CD4-positive, alpha-beta T cell treated with Interleukin-10 for 1 hour (primary cell): Measurements from ENCODE around the gene TNFRSF6B.
"Not testable (repeated sequence)": the region's sequence is repeated elsewhere in the genome, so short reads cannot be mapped to it uniquely, and the experiment has no call there.

Source experiments
- DNase-seq: peaks from one replicate; pipeline ENCODE4 v3.0.0-alpha.2; 2020

Gene TNFRSF6B

GRCh38 chr20:63663332-63664066 lies 33.0 kb upstream of the TNFRSF6B start:
- DNase-seq = no peak

- no peak for DNase-seq
Observed at GRCh38 chr20:63664143-63664851, 32.2 kb upstream of the TNFRSF6B start.

GRCh38 chr20:63664861-63665594 lies 31.4 kb upstream of the TNFRSF6B start:
- no peak for DNase-seq

GRCh38 chr20:63665708-63666107 lies 30.7 kb upstream of the TNFRSF6B start:
- DNase-seq = no peak

GRCh38 chr20:63667858-63668257 lies 28.6 kb upstream of the TNFRSF6B start:
- DNase-seq = no peak

GRCh38 chr20:63668351-63668750 lies 28.1 kb upstream of the TNFRSF6B start:
- no peak for DNase-seq

- DNase-seq = not testable (repeated sequence)
Observed at GRCh38 chr20:63671695-63672094, 24.8 kb upstream of the TNFRSF6B start.

- no peak for DNase-seq
Observed at GRCh38 chr20:63672666-63673065, 23.8 kb upstream of the TNFRSF6B start.

- DNase-seq = no peak
Observed at GRCh38 chr20:63673951-63674350, 22.5 kb upstream of the TNFRSF6B start.

GRCh38 chr20:63675681-63676368 lies 20.6 kb upstream of the TNFRSF6B start:
- no peak for DNase-seq

- DNase-seq = no peak
Observed at GRCh38 chr20:63678071-63678470, 18.4 kb upstream of the TNFRSF6B start.

GRCh38 chr20:63678667-63679465 lies 17.6 kb upstream of the TNFRSF6B start:
- no peak for DNase-seq

GRCh38 chr20:63679799-63680305 lies 16.6 kb upstream of the TNFRSF6B start:
- DNase-seq = no peak

- DNase-seq = no peak
Observed at GRCh38 chr20:63680427-63680826, 16.0 kb upstream of the TNFRSF6B start.

- no peak for DNase-seq
Observed at GRCh38 chr20:63680857-63681608, 15.4 kb upstream of the TNFRSF6B start.

- DNase-seq = no peak
Observed at GRCh38 chr20:63681609-63682142, 14.8 kb upstream of the TNFRSF6B start.

- DNase-seq = no peak
Observed at GRCh38 chr20:63682384-63683139, 13.9 kb upstream of the TNFRSF6B start.

GRCh38 chr20:63685269-63686026 lies 11.0 kb upstream of the TNFRSF6B start:
- no peak for DNase-seq

GRCh38 chr20:63686094-63686491 lies 10.4 kb upstream of the TNFRSF6B start:
- no peak for DNase-seq
